KBM-7 (cell line): ENCODE results near the gene ENOX1.
"Not testable (repeated sequence)": the region's sequence is repeated elsewhere in the genome, so short reads cannot be mapped to it uniquely, and the experiment has no call there.

Source experiments
- DNase-seq: peaks from one replicate; pipeline ENCODE4 v3.0.0-alpha.2; 2015
- in situ Hi-C: fragments of 300-500 bp; cut with MboI; formaldehyde crosslinking; loops from 2 replicates; pipeline ENCODE4 v1.14.3; 2020; ENCODE audit warnings: low sequenced_read_pairs, low pct_unique_long_range_greater_than_20kb, mixed read lengths

Gene ENOX1

GRCh38 chr13:43424412-43424811 lies 362.4 kb downstream of the ENOX1 start:
- in situ Hi-C loops = no loop called here
- DNase-seq = no peak

- in situ Hi-C loops = no loop called here
Observed at GRCh38 chr13:43422116-43422515, 364.7 kb downstream of the ENOX1 start.

DNA sequence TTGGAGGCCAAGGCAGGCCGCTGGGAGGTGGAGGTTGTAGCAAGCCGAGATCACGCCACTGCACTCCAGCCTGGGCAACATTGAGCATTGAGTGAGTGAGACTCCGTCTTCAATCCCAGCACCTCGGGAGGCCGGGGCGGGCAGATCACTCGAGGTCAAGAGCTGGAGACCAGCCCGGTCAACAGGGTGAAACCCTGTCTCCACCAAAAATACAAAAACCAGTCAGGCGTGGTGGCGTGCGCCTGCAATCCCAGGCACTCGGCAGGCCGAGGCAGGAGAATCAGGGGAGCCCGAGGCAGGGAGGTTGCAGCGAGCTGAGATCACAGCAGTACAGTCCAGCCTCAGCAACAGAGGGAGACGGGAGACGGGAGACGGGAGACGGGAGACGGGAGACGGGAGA lies 369.9 kb downstream of the ENOX1 start:
- DNase-seq = not testable (repeated sequence)

More at GRCh38 chr13:43422116-43422515, 364.7 kb downstream of the ENOX1 start:
- no peak for DNase-seq

GRCh38 chr13:43416408-43416807 lies 370.4 kb downstream of the ENOX1 start:
- DNase-seq, in situ Hi-C loops: not testable (repeated sequence)

More for the DNA sequence above, 369.9 kb downstream of the ENOX1 start:
- in situ Hi-C loops = not testable (repeated sequence)

DNA sequence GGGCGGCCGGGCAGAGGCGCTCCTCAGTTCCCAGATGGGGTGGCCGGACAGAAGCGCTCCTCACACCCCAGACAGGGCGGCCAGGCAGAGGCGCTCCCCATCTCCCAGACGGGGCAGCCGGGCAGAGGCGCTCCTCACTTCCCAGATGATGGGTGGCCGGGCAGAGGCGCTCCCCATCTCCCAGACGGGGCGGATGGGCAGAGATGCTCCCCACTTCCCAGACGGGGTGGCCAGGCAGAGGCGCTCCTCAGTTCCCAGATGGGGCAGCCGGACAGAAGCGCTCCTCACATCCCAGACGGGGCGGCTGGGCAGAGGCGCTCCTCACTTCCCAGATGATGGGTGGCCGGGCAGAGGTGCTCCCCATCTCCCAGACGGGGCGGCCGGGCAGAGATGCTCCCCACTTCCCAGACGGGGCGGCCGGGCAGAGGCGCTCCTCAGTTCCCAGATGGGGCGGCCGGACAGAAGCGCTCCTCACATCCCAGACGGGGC lies 370.8 kb downstream of the ENOX1 start:
- in situ Hi-C loops, DNase-seq: not testable (repeated sequence)

DNA sequence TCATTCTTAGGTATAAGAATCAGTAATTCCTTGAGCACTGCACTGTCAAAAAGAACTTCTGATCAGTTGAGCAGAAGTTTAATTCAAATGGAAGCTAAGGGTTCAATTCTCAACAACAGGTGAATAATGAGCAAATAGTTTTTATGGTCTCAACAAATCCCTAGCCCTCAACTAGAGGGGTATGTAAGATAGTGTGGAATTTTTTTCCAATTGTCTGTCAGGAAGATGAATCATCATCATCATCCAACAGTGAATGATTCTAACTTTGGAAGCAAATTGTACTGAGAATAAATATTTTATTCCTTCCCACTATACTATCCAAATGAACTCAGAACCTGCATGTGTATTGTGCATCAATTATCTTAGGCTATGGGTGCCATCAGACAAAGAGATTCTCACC lies 372.7 kb downstream of the ENOX1 start:
- in situ Hi-C loops = no loop called here
- no peak for DNase-seq

DNA sequence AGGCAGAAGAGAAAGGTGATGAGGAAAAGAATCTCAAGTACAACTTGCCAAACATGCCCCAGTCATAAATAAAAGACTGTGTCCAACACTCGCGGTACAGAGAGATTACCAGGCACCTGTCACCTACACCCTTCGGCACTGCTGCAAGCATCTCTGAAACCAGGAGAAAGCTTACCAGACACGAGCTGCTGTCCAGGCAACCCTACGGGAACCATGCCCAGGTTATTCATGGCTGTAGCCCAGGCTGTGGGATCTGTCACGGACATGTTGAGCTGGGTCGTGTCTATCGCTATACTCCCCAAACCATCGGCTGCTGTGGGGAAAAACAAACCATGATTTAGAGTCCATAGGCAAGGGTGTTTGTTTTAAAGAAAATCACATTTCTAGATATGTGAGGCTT lies 375.0 kb downstream of the ENOX1 start:
- in situ Hi-C loops = no loop called here
- DNase-seq = no peak

DNA sequence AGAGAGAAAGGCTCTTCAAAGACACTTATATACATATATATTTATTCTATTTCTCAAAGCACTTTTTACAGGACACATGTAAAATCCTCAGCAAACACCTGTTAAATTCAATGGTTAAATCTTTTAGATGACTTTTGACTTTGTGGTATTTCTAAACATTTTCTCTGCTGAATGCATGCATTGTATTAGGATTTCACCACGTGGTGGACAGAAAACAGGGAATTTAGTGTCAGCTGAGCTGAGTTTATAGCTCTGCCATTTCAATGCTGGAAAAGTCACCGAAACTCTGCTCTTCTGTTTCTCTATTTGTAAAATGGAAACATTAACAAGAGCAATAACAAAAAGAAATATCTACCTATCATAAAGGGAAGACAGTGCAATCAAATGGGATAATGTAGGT lies 375.6 kb downstream of the ENOX1 start:
- in situ Hi-C loops = no loop called here
- no peak for DNase-seq

DNA sequence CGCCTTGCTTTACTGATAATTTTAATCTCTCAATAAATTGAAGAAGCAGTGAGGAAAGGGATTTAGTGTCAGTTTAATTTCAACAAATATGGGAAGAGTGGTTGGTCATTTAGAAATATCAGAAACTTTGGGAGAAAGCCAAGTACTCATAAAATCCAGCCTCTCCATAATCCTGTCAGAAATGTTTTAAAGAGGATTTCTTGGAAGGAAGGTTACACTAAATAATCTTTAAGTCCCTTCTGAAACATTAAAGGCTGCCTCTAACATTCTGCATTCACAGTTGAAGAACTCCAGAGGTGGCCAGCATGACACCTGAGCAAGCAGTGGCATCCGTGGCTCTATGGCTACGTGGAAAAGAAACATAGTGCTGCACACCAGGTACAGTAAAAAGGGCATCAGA lies 378.5 kb downstream of the ENOX1 start:
- in situ Hi-C loops = no loop called here
- no peak for DNase-seq

GRCh38 chr13:43407023-43407581 lies 379.7 kb downstream of the ENOX1 start:
- no peak for DNase-seq
- in situ Hi-C loops = no loop called here

- in situ Hi-C loops = no loop called here
- DNase-seq = no peak
Observed at GRCh38 chr13:43405457-43405856, 381.3 kb downstream of the ENOX1 start.

- in situ Hi-C loops = no loop called here
- DNase-seq = no peak
Observed at GRCh38 chr13:43402380-43402779, 384.4 kb downstream of the ENOX1 start.

DNA sequence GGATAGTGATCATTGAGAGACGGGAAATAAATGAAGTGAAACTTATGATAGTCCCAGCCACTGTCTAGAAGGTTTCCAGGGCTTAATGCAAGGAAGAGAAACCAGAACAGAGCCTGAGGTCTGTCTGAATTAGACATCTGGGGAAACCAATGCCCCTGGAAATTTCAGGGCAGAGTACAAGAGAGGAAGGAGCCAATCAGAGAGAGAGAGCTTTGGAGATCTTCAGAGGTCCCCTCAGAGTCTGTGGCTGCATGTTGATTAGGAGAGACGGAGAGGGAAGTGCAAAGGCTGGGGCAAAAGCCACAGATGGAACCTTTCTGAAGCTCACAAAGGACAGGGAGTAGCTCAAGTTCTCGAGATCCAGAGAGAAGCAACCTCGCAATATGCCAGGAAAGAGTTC lies 385.4 kb downstream of the ENOX1 start:
- DNase-seq = no peak
- in situ Hi-C loops = no loop called here

DNA sequence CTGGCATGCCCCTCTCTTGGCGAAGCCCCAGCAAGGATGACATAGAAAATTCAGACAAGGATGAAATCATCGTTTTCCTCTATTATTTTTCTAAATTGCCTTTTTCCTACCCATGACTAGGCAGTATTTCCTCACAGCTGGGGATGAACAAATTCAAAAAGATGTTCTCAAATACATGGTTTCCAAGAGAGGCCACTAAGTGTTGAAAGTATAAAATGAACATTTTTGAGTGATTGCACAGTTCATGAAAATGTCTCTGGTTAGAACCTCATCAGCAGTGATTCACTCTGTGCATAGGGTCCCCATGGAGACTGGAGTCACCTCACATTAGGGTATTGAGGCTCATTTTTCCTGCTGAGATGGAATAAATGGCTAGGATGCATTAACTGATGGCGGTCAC lies 389.7 kb downstream of the ENOX1 start:
- in situ Hi-C loops = no loop called here

GRCh38 chr13:43391036-43391435 lies 395.7 kb downstream of the ENOX1 start:
- in situ Hi-C loops = no loop called here
- peak; percentile 26 for DNase-seq

More for the DNA sequence above, 389.7 kb downstream of the ENOX1 start:
- no peak for DNase-seq

DNA sequence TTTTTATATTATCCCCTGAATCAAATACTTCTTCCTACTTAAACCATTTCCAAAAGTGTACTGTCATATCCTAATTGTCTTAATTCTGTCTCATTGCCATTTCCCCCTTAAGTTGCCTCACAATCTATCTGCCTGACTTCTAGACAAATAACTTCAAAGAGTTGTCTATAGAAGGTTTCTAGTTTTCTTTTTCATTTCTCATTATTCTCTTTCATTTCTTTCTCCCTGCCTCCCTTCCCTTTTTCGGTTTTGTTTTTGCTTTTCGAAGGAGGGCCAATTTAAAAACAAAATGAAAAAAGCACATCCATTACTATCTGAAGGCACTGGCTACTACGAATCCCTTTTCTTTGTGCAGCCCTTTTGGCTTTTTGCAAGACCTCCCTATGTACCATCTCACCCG lies 396.2 kb downstream of the ENOX1 start:
- no peak for DNase-seq
- in situ Hi-C loops = no loop called here

DNA sequence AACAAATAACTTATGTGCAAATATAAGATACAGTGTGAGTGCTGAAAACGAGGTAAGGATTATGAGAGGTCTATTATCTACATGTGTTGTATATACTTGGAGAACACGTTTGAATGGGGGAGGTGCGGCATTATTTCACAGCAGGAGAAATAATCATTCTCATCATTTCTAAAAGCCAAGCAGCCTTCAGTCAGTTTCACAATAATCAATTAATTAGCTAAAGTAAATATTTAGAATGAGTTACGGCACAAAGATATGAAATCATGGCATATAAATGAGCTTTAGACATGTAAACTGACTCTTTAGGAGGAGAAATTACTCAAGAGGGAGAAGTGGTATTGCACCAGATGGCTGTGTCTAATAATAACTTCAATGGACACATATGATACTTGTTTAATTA lies 396.8 kb downstream of the ENOX1 start:
- in situ Hi-C loops = no loop called here
- no peak for DNase-seq

GRCh38 chr13:43389573-43389972 lies 397.2 kb downstream of the ENOX1 start:
- in situ Hi-C loops = no loop called here
- DNase-seq = no peak

- no peak for DNase-seq
- in situ Hi-C loops = no loop called here
Observed at GRCh38 chr13:43388282-43389034, 398.3 kb downstream of the ENOX1 start.

GRCh38 chr13:43387880-43388279 lies 398.9 kb downstream of the ENOX1 start:
- DNase-seq = no peak
- in situ Hi-C loops = no loop called here
